Retinal pigment epithelial cell (primary cell): ENCODE measurements around the gene RB1.
"Not testable (repeated sequence)": the region's sequence is repeated elsewhere in the genome, so short reads cannot be mapped to it uniquely, and the experiment has no call there.

Source experiments
- DNase-seq: peaks from one replicate; pipeline ENCODE4 v3.0.0-alpha.2; 2010; ENCODE audit warnings: low read depth
- H3K4me3 ChIP-seq: 2 replicates; pipeline ENCODE4 v1.5.1; 2011; ENCODE audit warnings: mild to moderate bottlenecking, low read length, control low read depth, moderate library complexity
- TF ChIP-seq, protein P1 (sequence below): conservative IDR thresholded peaks from 2 replicates; pipeline ENCODE4 v1.5.1; 2011; ENCODE audit warnings: low read depth, low read length, control low read depth, inconsistent platforms

The RB1 gene

DNA sequence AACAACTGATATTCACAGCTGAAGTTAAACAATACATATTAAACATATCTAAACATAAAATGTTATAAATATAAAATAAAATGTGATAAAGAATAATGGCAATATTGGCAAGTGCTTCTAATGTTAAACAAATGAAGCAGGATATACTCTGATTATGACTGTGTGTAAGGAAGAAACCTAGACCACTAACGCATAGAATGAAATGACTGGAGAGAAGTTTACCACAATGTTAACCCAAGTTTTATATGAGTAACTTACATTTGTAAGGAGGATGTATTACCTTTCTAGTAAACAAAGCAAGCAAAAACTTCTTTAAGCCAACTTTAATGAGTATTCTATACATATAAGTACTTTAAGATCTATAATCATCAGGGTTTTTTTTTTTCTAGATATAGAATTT is 43.0 kb downstream of the RB1 start:
- DNase-seq = no peak
- TF ChIP-seq, protein P1, sequence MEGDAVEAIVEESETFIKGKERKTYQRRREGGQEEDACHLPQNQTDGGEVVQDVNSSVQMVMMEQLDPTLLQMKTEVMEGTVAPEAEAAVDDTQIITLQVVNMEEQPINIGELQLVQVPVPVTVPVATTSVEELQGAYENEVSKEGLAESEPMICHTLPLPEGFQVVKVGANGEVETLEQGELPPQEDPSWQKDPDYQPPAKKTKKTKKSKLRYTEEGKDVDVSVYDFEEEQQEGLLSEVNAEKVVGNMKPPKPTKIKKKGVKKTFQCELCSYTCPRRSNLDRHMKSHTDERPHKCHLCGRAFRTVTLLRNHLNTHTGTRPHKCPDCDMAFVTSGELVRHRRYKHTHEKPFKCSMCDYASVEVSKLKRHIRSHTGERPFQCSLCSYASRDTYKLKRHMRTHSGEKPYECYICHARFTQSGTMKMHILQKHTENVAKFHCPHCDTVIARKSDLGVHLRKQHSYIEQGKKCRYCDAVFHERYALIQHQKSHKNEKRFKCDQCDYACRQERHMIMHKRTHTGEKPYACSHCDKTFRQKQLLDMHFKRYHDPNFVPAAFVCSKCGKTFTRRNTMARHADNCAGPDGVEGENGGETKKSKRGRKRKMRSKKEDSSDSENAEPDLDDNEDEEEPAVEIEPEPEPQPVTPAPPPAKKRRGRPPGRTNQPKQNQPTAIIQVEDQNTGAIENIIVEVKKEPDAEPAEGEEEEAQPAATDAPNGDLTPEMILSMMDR = no peak

DNA sequence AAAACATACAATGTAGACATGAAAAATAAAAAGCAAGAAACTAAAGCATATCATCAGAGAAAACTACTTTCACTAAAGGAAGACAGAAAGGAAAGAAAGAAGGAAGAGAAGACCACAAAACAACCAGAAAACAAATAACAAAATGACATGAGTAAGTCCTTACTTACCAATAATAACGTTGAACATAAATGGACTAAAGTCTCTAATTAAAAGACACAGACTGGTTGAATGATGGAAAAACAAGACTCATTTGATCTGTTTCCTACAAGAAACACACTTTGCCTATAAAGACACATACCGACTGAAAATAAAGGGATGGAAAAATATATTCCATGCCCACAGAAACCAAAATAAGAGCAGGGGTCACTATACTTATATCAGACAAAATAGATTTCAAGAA is 46.0 kb downstream of the RB1 start:
- DNase-seq = no peak
- TF ChIP-seq, protein P1 = no peak
- H3K4me3 ChIP-seq = no peak overlapping the region

More for the DNA sequence above, 43.0 kb downstream of the RB1 start:
- H3K4me3 ChIP-seq = no peak overlapping the region

DNA sequence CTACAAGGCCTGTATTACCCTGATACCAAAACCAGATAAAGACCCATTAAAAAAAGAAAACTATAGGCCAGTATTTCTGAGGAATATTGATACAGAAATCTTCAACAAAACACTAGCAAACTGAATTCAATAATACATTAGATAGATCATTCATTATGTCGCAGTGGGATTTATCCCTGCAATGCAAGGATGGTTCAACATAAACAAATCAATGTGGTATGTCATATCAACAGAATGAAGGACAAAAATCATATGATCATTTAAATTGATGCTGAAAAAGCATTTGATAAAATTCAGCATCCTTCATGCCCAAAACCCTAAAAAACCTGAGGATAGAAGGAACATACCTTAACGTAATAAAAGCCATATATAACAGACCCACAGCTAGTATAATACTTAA is 50.0 kb downstream of the RB1 start:
- no peak for DNase-seq
- TF ChIP-seq, protein P1 = no peak

DNA sequence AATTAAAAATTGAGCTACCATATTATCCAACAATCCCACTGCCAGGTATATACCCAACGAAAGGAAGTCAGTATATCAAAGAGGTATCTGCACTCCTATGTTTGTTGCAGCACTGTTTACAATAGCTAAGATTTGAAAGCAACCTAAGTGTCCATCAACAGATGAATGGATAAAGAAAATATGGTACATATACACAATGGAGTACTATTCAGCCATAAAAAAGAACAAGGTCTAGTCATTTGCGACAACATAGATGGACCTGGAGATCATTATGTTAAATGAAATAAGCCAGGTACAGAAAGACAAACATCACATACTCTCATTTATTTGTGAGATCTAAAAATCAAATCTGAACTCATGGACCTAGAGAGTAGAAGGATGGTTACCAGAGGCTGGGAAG is 52.0 kb downstream of the RB1 start:
- not testable (repeated sequence) for DNase-seq, H3K4me3 ChIP-seq

More for the DNA sequence above, 50.0 kb downstream of the RB1 start:
- no peak overlapping the region for H3K4me3 ChIP-seq

DNA sequence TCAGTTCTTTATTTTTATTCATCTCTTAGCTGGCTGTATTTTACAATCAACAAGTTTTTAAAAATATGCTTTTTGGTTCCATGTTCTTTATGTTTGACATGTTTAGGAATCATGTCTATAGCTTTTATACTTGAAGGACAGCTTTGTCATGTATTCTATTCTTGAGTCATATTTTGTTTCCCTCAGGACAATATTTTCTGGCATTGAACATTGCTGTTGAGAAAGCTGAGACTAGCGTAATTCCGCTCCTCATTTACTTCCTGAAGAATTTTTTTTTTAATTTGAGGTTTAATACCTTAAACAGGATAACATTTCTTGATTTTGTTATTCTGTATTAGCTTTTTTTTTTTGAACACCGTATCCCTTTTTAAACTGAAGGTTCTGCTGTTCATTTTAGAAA is 53.2 kb downstream of the RB1 start:
- no peak overlapping the region for H3K4me3 ChIP-seq
- TF ChIP-seq, protein P1 = no peak
- no peak for DNase-seq

DNA sequence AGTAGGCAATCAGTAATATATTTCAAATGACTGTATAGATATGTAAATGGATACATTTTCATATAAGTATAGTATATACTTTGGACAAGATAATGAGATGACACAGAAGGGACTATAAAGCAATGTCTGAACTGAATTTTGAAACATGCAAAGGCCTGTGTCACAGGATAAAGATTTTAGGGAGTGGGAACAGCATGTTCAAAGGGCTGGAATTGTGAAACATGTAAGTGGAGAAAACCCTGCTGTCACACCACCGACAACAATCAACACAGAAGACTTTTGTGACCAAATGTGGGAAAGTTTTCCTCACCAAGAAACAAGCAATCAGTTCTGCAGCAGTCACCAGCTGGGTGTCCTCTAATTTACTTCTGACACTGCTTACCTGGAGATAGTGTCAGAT is 66.4 kb downstream of the RB1 start:
- TF ChIP-seq, protein P1 = no peak
- no peak overlapping the region for H3K4me3 ChIP-seq
- no peak for DNase-seq

DNA sequence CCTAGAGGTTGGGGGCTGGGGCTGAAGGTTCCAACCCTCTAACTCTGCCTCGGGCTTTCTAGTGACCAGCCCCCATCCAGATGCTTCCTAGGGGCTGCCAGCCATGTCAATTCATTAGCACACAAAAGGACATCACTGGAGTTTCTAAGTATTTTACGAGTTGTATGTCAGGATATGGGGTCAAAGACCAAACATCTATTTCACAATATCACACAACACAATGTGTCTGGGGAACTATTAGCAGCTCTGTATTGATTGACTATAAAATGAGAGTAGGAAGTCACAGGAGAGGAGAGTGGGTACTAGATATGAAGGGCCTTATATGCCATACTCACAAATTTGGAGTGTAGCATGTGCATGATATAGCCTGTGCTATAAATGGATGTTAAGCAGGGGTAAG is 67.3 kb downstream of the RB1 start:
- TF ChIP-seq, protein P1 = no peak
- no peak overlapping the region for H3K4me3 ChIP-seq
- DNase-seq = no peak

DNA sequence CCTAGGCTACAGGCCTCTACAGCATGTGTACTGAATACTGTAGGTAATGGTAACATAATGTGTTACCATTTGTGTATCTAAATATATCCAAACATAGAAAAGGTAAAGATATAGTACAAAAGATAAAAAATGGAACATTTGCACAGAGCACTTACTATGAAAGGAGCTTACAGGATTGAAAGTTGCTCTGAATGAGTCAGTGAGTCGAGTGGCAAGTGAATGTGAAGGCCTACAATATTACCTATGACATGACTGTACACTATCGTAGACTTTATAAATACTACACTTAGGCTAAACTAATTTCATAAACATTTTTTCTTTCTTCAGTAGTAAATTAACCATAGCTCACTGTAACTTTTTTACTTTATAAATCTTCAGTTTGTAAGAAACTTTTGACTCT is 74.3 kb downstream of the RB1 start:
- TF ChIP-seq, protein P1 = no peak
- H3K4me3 ChIP-seq = no peak overlapping the region
- DNase-seq = no peak
